ENCODE measurements around the gene PPP1R3E. TPM values are rescaled to one million over a fixed set of nuclear protein-coding genes. Genes with fewer than 3 reads are reported as not detected.
"Not testable (repeated sequence)": the region's sequence is repeated elsewhere in the genome, so short reads cannot be mapped to it uniquely, and the experiment has no call there.

PPP1R3E gene
- total RNA-seq, 1 donor from 2014 or later, result 6.7 TPM

- DNase-seq, result no peak
- intact Hi-C loops (cut with DNase I), result no loop called here
- ATAC-seq (ENCODE audit: poor library complexity), result no peak
Observed at GRCh38 chr14:23275412-23275811, 27.2 kb downstream of the PPP1R3E start.

DNA sequence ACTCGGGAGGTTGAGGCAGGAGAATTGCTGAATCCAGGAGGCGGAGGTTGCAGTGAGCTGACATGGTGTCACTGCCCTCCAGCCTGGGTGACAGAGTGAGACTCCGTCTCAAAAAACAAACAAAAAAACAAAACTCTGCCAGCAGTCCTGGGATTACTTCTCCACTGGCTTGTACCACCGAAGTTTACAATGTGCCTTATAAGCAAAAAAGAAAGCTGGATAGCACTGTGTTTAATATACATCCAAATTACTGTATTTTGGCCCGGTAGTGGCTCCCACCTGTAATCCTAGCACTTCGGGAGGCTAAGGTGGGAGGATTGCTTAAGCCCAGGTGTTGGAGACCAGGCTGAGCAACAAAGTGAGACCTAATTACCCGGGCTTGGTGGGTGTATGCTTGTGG lies 33.5 kb downstream of the PPP1R3E start:
- ATAC-seq (ENCODE audit: poor library complexity) (no peak), DNase-seq (no peak)
- intact Hi-C loops (cut with DNase I), result loop anchor here (10.0 kb wide), 2 partner anchors 106 to 296 kb away; partner anchors contain the start of genes AP1G2, CMTM5 and IL25

DNA sequence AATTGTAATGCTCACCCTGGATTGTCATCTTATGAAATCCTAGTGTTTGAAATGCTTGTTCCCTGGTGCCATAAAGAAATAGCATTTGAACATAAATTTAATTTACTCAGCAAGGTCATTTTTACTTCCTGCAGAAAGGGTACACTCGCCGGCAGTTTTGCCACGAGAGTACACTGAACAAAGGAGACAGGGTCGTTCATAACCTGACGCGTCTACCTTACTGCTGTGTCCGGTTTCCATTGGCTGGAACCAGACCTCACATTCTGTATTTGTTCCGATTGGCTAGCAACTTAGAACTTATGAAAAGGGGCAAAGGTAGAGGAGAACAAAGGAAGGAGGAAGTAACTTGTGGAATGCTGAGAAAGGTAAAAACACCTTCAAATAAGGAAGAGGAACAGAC lies 41.8 kb downstream of the PPP1R3E start:
- intact Hi-C loops (cut with DNase I), result loop anchor here (10.0 kb wide), 2 partner anchors 114 to 304 kb away; partner anchors contain the start of genes AP1G2, CMTM5 and IL25
- ATAC-seq (ENCODE audit: poor library complexity); DNase-seq: not testable (repeated sequence)

DNA sequence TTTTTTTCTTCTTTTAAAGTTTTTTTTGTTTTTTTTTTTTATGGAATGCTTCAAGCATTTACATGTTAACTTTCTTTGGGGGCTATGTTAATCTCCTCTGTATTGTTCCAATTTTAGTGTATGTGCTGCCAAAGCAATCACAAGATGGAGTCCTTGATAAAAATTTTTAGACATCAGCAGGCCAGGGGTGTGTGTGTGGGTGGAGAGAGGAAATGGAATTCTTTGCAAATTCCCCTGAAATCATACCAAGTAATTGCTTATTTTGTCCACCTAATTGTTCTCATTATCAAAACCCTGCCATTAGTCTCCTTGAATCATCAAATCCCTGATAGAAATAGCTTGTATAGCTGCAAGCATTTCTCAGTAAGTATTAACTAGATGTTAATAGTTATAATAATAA lies 43.2 kb downstream of the PPP1R3E start:
- ATAC-seq (ENCODE audit: poor library complexity) (no peak), DNase-seq (no peak)
- intact Hi-C loops (cut with DNase I), result no loop called here

GRCh38 chr14:23258256-23258655 lies 44.4 kb downstream of the PPP1R3E start:
- no peak for DNase-seq
- no peak for ATAC-seq (ENCODE audit: poor library complexity)
- intact Hi-C loops (cut with DNase I), result no loop called here

DNA sequence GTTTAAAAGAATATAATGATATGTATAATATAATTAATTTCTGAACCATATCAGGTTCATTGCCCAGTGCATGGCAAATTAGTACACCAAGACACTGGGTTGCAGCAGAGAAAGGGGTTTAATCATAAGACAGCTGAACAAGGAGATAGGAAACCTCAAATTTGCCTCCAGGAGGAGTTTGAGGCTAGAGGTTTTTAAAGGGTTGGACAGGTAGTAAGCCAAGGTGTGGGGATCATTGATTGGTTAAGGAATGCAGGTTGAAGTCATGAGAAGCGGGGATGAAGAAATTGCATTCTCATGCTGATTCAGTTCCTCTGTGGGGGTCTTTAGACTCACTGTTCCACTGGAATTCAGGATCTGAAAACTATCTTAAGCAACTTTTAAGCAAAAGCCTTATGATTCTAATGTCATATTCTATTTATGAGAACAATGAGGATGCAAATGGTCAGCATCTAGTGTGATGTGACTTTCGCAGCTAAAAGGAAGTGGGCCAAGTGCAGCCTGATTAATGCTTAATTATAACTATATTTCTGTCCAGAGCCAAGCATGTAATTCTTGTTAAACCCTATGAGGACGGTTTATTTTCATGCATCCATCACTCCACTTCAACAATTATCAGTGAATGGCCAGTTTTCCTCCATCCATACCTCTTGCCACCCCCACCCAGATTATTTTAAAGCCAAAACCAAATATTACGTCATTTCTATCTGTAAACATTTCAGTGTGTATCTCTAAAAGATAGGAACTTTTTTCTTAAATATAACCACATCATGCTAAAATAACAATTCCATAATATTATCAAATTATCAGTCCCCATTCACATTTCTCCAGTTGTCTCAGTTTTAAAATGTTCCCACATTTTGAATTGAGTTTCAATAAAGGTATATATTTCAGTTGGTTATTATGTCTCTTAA lies 50.0 kb downstream of the PPP1R3E start:
- DNase-seq, result no peak
- ATAC-seq (ENCODE audit: poor library complexity), result no peak
- intact Hi-C loops (cut with DNase I), result no loop called here

GRCh38 chr14:23252006-23252405 lies 50.7 kb downstream of the PPP1R3E start:
- intact Hi-C loops (cut with DNase I), result no loop called here
- DNase-seq (no peak), ATAC-seq (ENCODE audit: poor library complexity) (no peak)

GRCh38 chr14:23249824-23250223 lies 52.8 kb downstream of the PPP1R3E start:
- intact Hi-C loops (cut with DNase I), result no loop called here
- DNase-seq (no peak), ATAC-seq (ENCODE audit: poor library complexity) (no peak)

GRCh38 chr14:23248601-23249000 lies 54.1 kb downstream of the PPP1R3E start:
- no peak for ATAC-seq (ENCODE audit: poor library complexity)
- intact Hi-C loops (cut with DNase I), result no loop called here

More at GRCh38 chr14:23248601-23249000, 54.1 kb downstream of the PPP1R3E start:
- no peak for DNase-seq

Other genes starting within 250 kb of the PPP1R3E start
- gene CDH24, start 245.3 kb downstream of the PPP1R3E start, total RNA-seq, result 1.6 TPM
- 65.8 TPM for gene ACIN1, start 207.7 kb downstream of the PPP1R3E start, total RNA-seq
- 20.6 TPM for gene C14orf119, start 207.4 kb downstream of the PPP1R3E start, total RNA-seq
- not detected for gene CIROP, start 197.9 kb downstream of the PPP1R3E start, total RNA-seq
- not detected for gene CEBPE, start 183.6 kb downstream of the PPP1R3E start, total RNA-seq
- 11.6 TPM for gene SLC7A8, start 119.2 kb downstream of the PPP1R3E start, total RNA-seq
- gene RNF212B, start 64.9 kb downstream of the PPP1R3E start, total RNA-seq, result not detected
- gene HOMEZ, start 16.7 kb downstream of the PPP1R3E start, total RNA-seq, result 6.5 TPM
- gene BCL2L2, start 4.0 kb upstream of the PPP1R3E start, total RNA-seq, result 37.3 TPM
- gene PABPN1, start 18.6 kb upstream of the PPP1R3E start, total RNA-seq, result 67.7 TPM
- gene SLC22A17, start 50.0 kb upstream of the PPP1R3E start, total RNA-seq, result 10.3 TPM
- 3.2 TPM for gene EFS, start 62.3 kb upstream of the PPP1R3E start, total RNA-seq
- not detected for gene IL25, start 70.0 kb upstream of the PPP1R3E start, total RNA-seq
- gene CMTM5, start 74.2 kb upstream of the PPP1R3E start, total RNA-seq, result 0.27 TPM
- 4,934 TPM for gene MYH6, start 105.4 kb upstream of the PPP1R3E start, total RNA-seq
- gene MYH7, start 132.8 kb upstream of the PPP1R3E start, total RNA-seq, result 11,793 TPM
- gene NGDN, start 166.8 kb upstream of the PPP1R3E start, total RNA-seq, result 17.0 TPM
- 0.97 TPM for gene ZFHX2, start 248.9 kb upstream of the PPP1R3E start, total RNA-seq

Data from Right ventricle myocardium superior (tissue), 1 donor.